MM.1S (cell line): ENCODE results near the gene ZFR2.

Experiments
- DNase-seq: peaks from one replicate; pipeline ENCODE4 v3.0.0-alpha.2; 2015
- H2AFZ ChIP-seq: fragments of 300-600 bp; sonication (generic); 2 replicates; pipeline ENCODE4 v1.6.0; 2016; ENCODE audit warnings: antibody characterized with exemption, low read length
- H3F3A ChIP-seq: fragments of 300-600 bp; sonication (generic); 2 replicates; pipeline ENCODE4 v1.6.1; 2016; ENCODE audit warnings: mild to moderate bottlenecking, antibody characterized with exemption, low read length, moderate library complexity, mixed read lengths; ENCODE audit not compliant: insufficient read depth
- H3K27ac ChIP-seq: fragments of 300-600 bp; sonication (generic); 2 replicates; pipeline ENCODE4 v1.5.1; 2016; ENCODE audit warnings: mild to moderate bottlenecking, low read length
- H3K27me3 ChIP-seq: fragments of 300-600 bp; sonication (generic); replicated peaks from 2 replicates; pipeline ENCODE4 v1.6.0; 2016; ENCODE audit warnings: low read length; ENCODE audit not compliant: insufficient read depth
- H3K36me3 ChIP-seq: fragments of 300-600 bp; sonication (generic); replicated peaks from 2 replicates; pipeline ENCODE4 v1.6.1; 2016; ENCODE audit warnings: mild to moderate bottlenecking, low read length, mixed read lengths; ENCODE audit not compliant: insufficient read depth
- H3K4me1 ChIP-seq: fragments of 300-600 bp; sonication (generic); 2 replicates; pipeline ENCODE4 v1.6.1; 2016; ENCODE audit warnings: low read length, mixed read lengths
- H3K4me2 ChIP-seq: fragments of 300-600 bp; sonication (generic); 2 replicates; pipeline ENCODE4 v1.6.0; 2016; ENCODE audit warnings: low read depth, low read length
- H3K4me3 ChIP-seq: fragments of 300-600 bp; sonication (generic); 2 replicates; pipeline ENCODE4 v1.5.1; 2016; ENCODE audit warnings: low read length, mixed read lengths
- H3K79me2 ChIP-seq: fragments of 300-600 bp; sonication (generic); 2 replicates; pipeline ENCODE4 v1.6.1; 2016; ENCODE audit warnings: mixed run types, low read length, mixed read lengths
- H3K9ac ChIP-seq: fragments of 300-600 bp; sonication (generic); 2 replicates; pipeline ENCODE4 v1.6.1; 2016; ENCODE audit warnings: low read length, mixed read lengths
- H3K9me2 ChIP-seq: fragments of 300-600 bp; sonication (generic); replicated peaks from 2 replicates; pipeline ENCODE4 v1.6.1; 2016; ENCODE audit warnings: mild to moderate bottlenecking, low read length, mixed read lengths; ENCODE audit not compliant: insufficient read depth
- H3K9me3 ChIP-seq: fragments of 300-600 bp; sonication (generic); replicated peaks from 2 replicates; pipeline ENCODE4 v1.6.1; 2016; ENCODE audit warnings: mild to moderate bottlenecking, low read length, mixed read lengths; ENCODE audit not compliant: insufficient read depth
- H4K20me1 ChIP-seq: fragments of 300-600 bp; sonication (generic); 2 replicates; pipeline ENCODE4 v1.6.1; 2016; ENCODE audit warnings: mild to moderate bottlenecking, low read length, moderate library complexity, mixed read lengths; ENCODE audit not compliant: insufficient read depth
- EZH2 ChIP-seq: fragments of 300-600 bp; sonication (generic); optimal IDR thresholded peaks from 2 replicates; pipeline ENCODE3; 2017; ENCODE audit warnings: low read depth, mild to moderate bottlenecking, antibody characterized with exemption, low read length, mixed read lengths
- EZH2phosphoT487 ChIP-seq: fragments of 300-600 bp; sonication (generic); IDR thresholded peaks from 2 replicates; pipeline ENCODE4 v1.6.1; 2018; ENCODE audit warnings: antibody characterized with exemption, low read length
- TF ChIP-seq, protein P1 (sequence below): fragments of 300-600 bp; sonication (generic); IDR thresholded peaks from 2 replicates; pipeline ENCODE4 v1.5.1; 2016; ENCODE audit warnings: antibody characterized with exemption, low read length, mixed read lengths

ZFR2 gene

DNA sequence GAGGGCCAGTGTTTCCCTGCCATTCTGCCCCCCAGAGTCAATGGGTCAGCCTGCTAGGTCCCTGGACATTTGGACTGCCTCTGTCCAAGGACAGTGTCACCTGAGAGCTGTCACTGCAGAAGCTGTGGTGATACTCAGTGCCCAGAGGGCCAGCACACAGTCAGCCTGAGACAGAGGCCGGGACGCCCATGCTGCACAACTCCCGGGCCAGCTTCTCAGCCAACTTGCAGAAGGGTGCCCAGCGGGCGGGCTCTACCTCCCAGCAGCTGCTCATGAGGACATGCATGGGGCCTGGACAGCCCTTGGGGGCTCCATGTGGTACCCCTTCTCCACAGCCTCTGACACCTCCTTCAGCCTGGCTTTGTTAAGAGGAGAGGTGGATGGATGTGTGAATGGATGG is 93.0 kb downstream of the ZFR2 start:
- TF ChIP-seq EZH2 (no peak), EZH2phosphoT487 (no peak)
- TF ChIP-seq, protein P1, sequence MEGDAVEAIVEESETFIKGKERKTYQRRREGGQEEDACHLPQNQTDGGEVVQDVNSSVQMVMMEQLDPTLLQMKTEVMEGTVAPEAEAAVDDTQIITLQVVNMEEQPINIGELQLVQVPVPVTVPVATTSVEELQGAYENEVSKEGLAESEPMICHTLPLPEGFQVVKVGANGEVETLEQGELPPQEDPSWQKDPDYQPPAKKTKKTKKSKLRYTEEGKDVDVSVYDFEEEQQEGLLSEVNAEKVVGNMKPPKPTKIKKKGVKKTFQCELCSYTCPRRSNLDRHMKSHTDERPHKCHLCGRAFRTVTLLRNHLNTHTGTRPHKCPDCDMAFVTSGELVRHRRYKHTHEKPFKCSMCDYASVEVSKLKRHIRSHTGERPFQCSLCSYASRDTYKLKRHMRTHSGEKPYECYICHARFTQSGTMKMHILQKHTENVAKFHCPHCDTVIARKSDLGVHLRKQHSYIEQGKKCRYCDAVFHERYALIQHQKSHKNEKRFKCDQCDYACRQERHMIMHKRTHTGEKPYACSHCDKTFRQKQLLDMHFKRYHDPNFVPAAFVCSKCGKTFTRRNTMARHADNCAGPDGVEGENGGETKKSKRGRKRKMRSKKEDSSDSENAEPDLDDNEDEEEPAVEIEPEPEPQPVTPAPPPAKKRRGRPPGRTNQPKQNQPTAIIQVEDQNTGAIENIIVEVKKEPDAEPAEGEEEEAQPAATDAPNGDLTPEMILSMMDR: no peak
- Histone ChIP-seq H3K9ac (no peak overlapping the region), H3K36me3 (no peaks in the 10 kb centered on the region), H3F3A (no peaks in the 10 kb centered on the region), H3K4me1 (no peaks in the 10 kb centered on the region), H3K9me3 (no peaks in the 10 kb centered on the region), H4K20me1 (no peaks in the 10 kb centered on the region), H3K9me2 (no peaks in the 10 kb centered on the region), H2AFZ (no peak overlapping the region), H3K4me2 (no peak overlapping the region), H3K4me3 (no peak overlapping the region), H3K79me2 (no peaks in the 10 kb centered on the region), H3K27me3 (peaks cover 42% of the 10 kb centered on the region), H3K27ac (no peak overlapping the region)
- no peak for DNase-seq

DNA sequence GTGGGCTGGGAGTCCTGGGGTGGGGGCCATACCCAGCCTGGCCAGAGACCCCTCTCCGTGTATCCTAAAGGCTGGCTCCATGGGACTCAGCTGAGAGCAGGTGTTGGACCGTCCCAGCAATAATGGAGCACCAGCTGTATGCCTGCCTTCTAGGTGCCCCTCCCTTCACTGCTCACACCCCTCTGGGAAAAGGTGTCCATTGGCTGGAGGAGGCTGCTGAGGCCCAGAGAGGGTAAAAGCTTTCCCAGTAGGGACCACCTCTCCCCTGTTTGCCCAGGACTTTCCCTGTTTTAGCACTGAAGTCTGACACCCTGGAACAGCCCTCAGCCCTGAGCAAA is 93.5 kb downstream of the ZFR2 start:
- Histone ChIP-seq H3K27me3 (peaks cover 38% of the 10 kb centered on the region), H3K9ac (no peak overlapping the region), H3F3A (no peaks in the 10 kb centered on the region), H3K9me3 (no peaks in the 10 kb centered on the region), H4K20me1 (no peaks in the 10 kb centered on the region), H3K4me2 (no peak overlapping the region), H3K27ac (no peak overlapping the region), H3K36me3 (no peaks in the 10 kb centered on the region), H3K9me2 (no peaks in the 10 kb centered on the region), H2AFZ (no peak overlapping the region), H3K4me3 (no peak overlapping the region), H3K4me1 (no peaks in the 10 kb centered on the region), H3K79me2 (no peaks in the 10 kb centered on the region)
- DNase-seq: no peak
- TF ChIP-seq EZH2: no peak
- TF ChIP-seq EZH2phosphoT487: no peak
- TF ChIP-seq, protein P1: no peak

DNA sequence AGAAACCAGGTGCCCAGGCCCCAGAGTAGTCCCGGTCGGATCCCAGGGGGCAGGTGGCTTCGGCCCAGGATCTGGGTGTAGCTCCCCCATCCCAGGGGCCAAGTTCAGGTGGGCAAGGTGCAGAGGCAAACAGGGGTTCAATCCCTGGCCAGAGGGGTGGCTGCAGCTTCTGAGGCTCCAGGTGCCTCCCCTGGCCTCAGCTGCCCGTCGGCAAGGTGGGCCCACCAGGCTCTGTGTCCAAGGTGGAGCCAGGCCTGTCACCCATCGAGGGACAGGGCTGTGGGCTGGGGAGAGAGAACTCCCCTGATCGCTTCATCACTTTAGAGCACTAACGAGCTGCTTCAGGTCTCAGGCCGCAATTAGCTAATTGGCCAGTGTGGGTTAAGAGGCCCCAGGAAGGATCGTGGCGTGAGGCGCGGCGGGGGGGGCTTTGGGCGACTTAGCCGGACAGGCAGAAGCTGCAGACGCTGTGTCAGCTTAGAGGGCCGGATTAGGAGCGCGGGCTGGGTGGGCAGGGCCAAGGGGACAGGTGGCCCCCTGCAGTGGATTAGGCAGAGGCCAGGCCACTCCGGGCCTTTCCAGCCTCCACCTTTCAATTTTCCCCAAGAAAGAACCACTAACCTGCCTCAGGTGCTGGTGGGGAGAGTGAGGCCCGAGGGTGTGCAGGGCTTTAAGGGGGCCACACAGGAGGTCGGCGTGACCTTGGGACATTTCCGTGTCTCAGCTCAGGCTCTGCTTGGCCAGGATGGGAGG is 94.0 kb downstream of the ZFR2 start:
- H3K9ac ChIP-seq: no peak overlapping the region
- no peak for TF ChIP-seq EZH2
- no peak for TF ChIP-seq EZH2phosphoT487
- TF ChIP-seq, protein P1: no peak
- H2AFZ ChIP-seq: no peak overlapping the region
- no peak overlapping the region for H3K4me3 ChIP-seq
- H3K27me3 ChIP-seq: peaks cover 38% of the 10 kb centered on the region
- H3F3A ChIP-seq: no peaks in the 10 kb centered on the region
- H3K79me2 ChIP-seq: no peaks in the 10 kb centered on the region
- H4K20me1 ChIP-seq: no peaks in the 10 kb centered on the region
- H3K4me1 ChIP-seq: no peaks in the 10 kb centered on the region
- no peak overlapping the region for H3K27ac ChIP-seq
- H3K4me2 ChIP-seq: no peak overlapping the region
- no peaks in the 10 kb centered on the region for H3K9me3 ChIP-seq
- DNase-seq: no peak
- H3K36me3 ChIP-seq: no peaks in the 10 kb centered on the region
- no peaks in the 10 kb centered on the region for H3K9me2 ChIP-seq
